Keratinocyte (primary cell): ENCODE data around the gene ZCCHC7. TPM values are rescaled to one million over a fixed set of nuclear protein-coding genes. Genes with fewer than 3 reads are reported as not detected.

Source experiments
- DNase-seq: peaks from one replicate; pipeline ENCODE4 v3.0.0-alpha.2; 2011; ENCODE audit warnings: low read depth, missing footprints, low spot score
- FAIRE-seq: peaks from 2 replicates; lab custom pipeline; 2011; peaks lifted over from hg19 to GRCh38; lab: Jason Lieb, UNC
- H2AFZ ChIP-seq: 2 replicates; pipeline ENCODE4 v1.6.0; 2012; ENCODE audit warnings: low read length, control low read depth, inconsistent platforms; ENCODE audit not compliant: control insufficient read depth
- H3K27ac ChIP-seq: 2 replicates; pipeline ENCODE4 v1.5.1; 2011; ENCODE audit warnings: low read length; ENCODE audit not compliant: control insufficient read depth, insufficient read depth
- H3K27me3 ChIP-seq: 3 replicates; pipeline ENCODE4 v1.6.0; 2011; ENCODE audit warnings: low read length; ENCODE audit not compliant: control insufficient read depth, insufficient read depth; ENCODE audit errors: extremely low read depth
- H3K36me3 ChIP-seq, 2 experiments: 2 replicates in 1 of 2; 3 replicates in 1 of 2; pipeline ENCODE4 v1.5.1; 2011; ENCODE audit warnings: low read length in 2 of 2, mild to moderate bottlenecking in 1 of 2; ENCODE audit not compliant: control insufficient read depth in 2 of 2, insufficient read depth in 2 of 2; ENCODE audit errors: extremely low read depth in 1 of 2
- H3K4me1 ChIP-seq: 3 replicates; pipeline ENCODE4 v1.5.1; 2011; ENCODE audit warnings: low read length; ENCODE audit not compliant: control insufficient read depth, insufficient read depth; ENCODE audit errors: extremely low read depth
- H3K4me2 ChIP-seq: 3 replicates; pipeline ENCODE4 v1.6.0; 2011; ENCODE audit warnings: low read depth, low read length; ENCODE audit not compliant: control insufficient read depth, insufficient read depth; ENCODE audit errors: extremely low read depth
- H3K4me3 ChIP-seq, 3 experiments: fragments of 200-600 bp in 1 of 3; sonication (generic) in 1 of 3; 2 replicates in 2 of 3; 3 replicates in 1 of 3; pipeline ENCODE4 v1.5.1; 2011 to 2016; ENCODE audit warnings: low read length in 3 of 3, mild to moderate bottlenecking in 3 of 3, control low read depth in 2 of 3, inconsistent platforms in 1 of 3, low read depth in 1 of 3, mixed read lengths in 1 of 3, mixed run types in 1 of 3, moderate library complexity in 1 of 3; ENCODE audit not compliant: control insufficient read depth in 2 of 3, insufficient read depth in 2 of 3; ENCODE audit errors: extremely low read depth in 1 of 3
- H3K79me2 ChIP-seq: 2 replicates; pipeline ENCODE4 v1.6.0; 2012; ENCODE audit warnings: low read length; ENCODE audit not compliant: control insufficient read depth, insufficient read depth
- H3K9ac ChIP-seq: 3 replicates; pipeline ENCODE4 v1.6.0; 2011; ENCODE audit warnings: low read length; ENCODE audit not compliant: control insufficient read depth, insufficient read depth; ENCODE audit errors: extremely low read depth
- H3K9me1 ChIP-seq: 3 replicates; pipeline ENCODE4 v1.6.0; 2011; ENCODE audit warnings: low read length; ENCODE audit not compliant: control insufficient read depth, insufficient read depth; ENCODE audit errors: extremely low read depth
- H3K9me3 ChIP-seq: 2 replicates; pipeline ENCODE4 v1.5.1; 2012; ENCODE audit warnings: low read depth, low read length; ENCODE audit not compliant: control insufficient read depth
- H4K20me1 ChIP-seq: 3 replicates; pipeline ENCODE4 v1.6.0; 2011; ENCODE audit warnings: low read length; ENCODE audit not compliant: control insufficient read depth, insufficient read depth; ENCODE audit errors: extremely low read depth
- CTCF ChIP-seq, 3 experiments: IDR thresholded peaks in 1 of 3; conservative IDR thresholded peaks in 1 of 3; optimal IDR thresholded peaks in 1 of 3; 2 replicates in 2 of 3; 3 replicates in 1 of 3; pipeline versions ENCODE3 to v1.5.1; 2011; ENCODE audit warnings: low read length in 3 of 3, mild to moderate bottlenecking in 3 of 3, moderate library complexity in 2 of 3, control low read depth in 1 of 3, inconsistent platforms in 1 of 3; ENCODE audit not compliant: insufficient read depth in 2 of 3; ENCODE audit errors: extremely low read depth in 1 of 3
- EZH2 ChIP-seq: IDR thresholded peaks from one replicate; pipeline ENCODE4 v1.6.1; 2012; ENCODE audit warnings: inconsistent platforms, mild to moderate bottlenecking, low read length, moderate library complexity
- dilution Hi-C: fragments of 300-500 bp; cut with MboI; formaldehyde crosslinking; loops from one replicate; pipeline ENCODE4 v1.7.0; 2020; ENCODE audit warnings: low sequenced_read_pairs; ENCODE audit not compliant: extremely low pct_ligation_motif_present
- polyA plus RNA-seq, 5 experiments: library from polyadenylated mRNA; depleted of rRNA in 3 of 5; stranded (reverse) in 3 of 5; stranded (forward) in 1 of 5; unstranded in 1 of 5; fragments of >200 nt; gene quantifications; 1 replicate in 1 of 5; 2 replicates in 3 of 5; 3 replicates in 1 of 5; pipeline versions ENCODE4 v1.2.1 to v1.2.3, GENCODE V29; 2011 to 2012; ENCODE audit warnings: missing spikeins in 2 of 5, low read depth in 1 of 5, low replicate concordance in 1 of 5

ZCCHC7 gene
- polyA plus RNA-seq, 1 donor (not counting 4 experiments of a cell fraction or from before 2014, with no cell fraction given), result 16.5 TPM

GRCh38 chr9:37281541-37281940 is 161.2 kb downstream of the ZCCHC7 start:
- Histone ChIP-seq H3K4me2 (no peak overlapping the region), H3K9ac (no peak overlapping the region), H3K4me1 (no peaks in the 10 kb centered on the region), H3K4me3 (no peak overlapping the region), H3K36me3 (no peaks in the 10 kb centered on the region), H3K27ac (no peak overlapping the region), H2AFZ (no peak overlapping the region), H3K9me3 (no peaks in the 10 kb centered on the region), H4K20me1 (no peaks in the 10 kb centered on the region), H3K27me3 (no peaks in the 10 kb centered on the region), H3K9me1 (no peaks in the 10 kb centered on the region), H3K79me2 (no peaks in the 10 kb centered on the region)
- FAIRE-seq (no peak), DNase-seq (no peak)
- dilution Hi-C loops, result no loop called here
- TF ChIP-seq CTCF (optimal IDR thresholded peaks at IDR 0.05 in 1 of 3, IDR thresholded peaks at IDR 0.05 in 1 of 3, conservative IDR thresholded peaks at IDR 0.05 in 1 of 3; ENCODE audit: extremely low read depth in 1 of 3, insufficient read depth in 2 of 3, low read length in 3 of 3), result no peak

GRCh38 chr9:37283730-37284325 is 163.5 kb downstream of the ZCCHC7 start:
- Histone ChIP-seq H3K4me1 (no peaks in the 10 kb centered on the region), H3K36me3 (no peaks in the 10 kb centered on the region), H3K9me1 (no peaks in the 10 kb centered on the region), H2AFZ (no peak overlapping the region), H3K79me2 (no peaks in the 10 kb centered on the region), H4K20me1 (no peaks in the 10 kb centered on the region), H3K9me3 (no peaks in the 10 kb centered on the region), H3K27me3 (no peaks in the 10 kb centered on the region), H3K9ac (no peak overlapping the region), H3K27ac (no peak overlapping the region), H3K4me2 (no peak overlapping the region), H3K4me3 (no peak overlapping the region)
- FAIRE-seq, result no peak
- no peak for TF ChIP-seq CTCF (optimal IDR thresholded peaks at IDR 0.05 in 1 of 3, IDR thresholded peaks at IDR 0.05 in 1 of 3, conservative IDR thresholded peaks at IDR 0.05 in 1 of 3; ENCODE audit: extremely low read depth in 1 of 3, insufficient read depth in 2 of 3, low read length in 3 of 3)
- TF ChIP-seq EZH2, result no peak
- dilution Hi-C loops, result no loop called here
- DNase-seq, result no peak
